TTC549 (cell line): ENCODE results near the gene PEF1.

Experiments
- FAIRE-seq: peaks from 2 replicates; lab custom pipeline; 2012; peaks lifted over from hg19 to GRCh38; lab: Jason Lieb, UNC

Gene PEF1

GRCh38 chr1:31653717-31654473 lies 9.2 kb upstream of the PEF1 start:
- no peak for FAIRE-seq

- no peak for FAIRE-seq
Measured at GRCh38 chr1:31652891-31653499, 8.3 kb upstream of the PEF1 start.

GRCh38 chr1:31651766-31652165 lies 7.1 kb upstream of the PEF1 start:
- FAIRE-seq, result no peak

GRCh38 chr1:31651089-31651420 lies 6.4 kb upstream of the PEF1 start:
- no peak for FAIRE-seq

GRCh38 chr1:31650161-31651088 lies 5.7 kb upstream of the PEF1 start:
- FAIRE-seq, result no peak

- FAIRE-seq, result no peak
Measured at GRCh38 chr1:31648641-31649357, 4.1 kb upstream of the PEF1 start.

GRCh38 chr1:31648190-31648589 lies 3.5 kb upstream of the PEF1 start:
- no peak for FAIRE-seq

GRCh38 chr1:31647106-31647505 lies 2.4 kb upstream of the PEF1 start:
- FAIRE-seq, result no peak

- FAIRE-seq, result no peak
Measured at GRCh38 chr1:31646259-31646960, 1.7 kb upstream of the PEF1 start.

GRCh38 chr1:31645274-31645568 lies 545 bp upstream of the PEF1 start:
- FAIRE-seq, result no peak

GRCh38 chr1:31643976-31644559 lies 608 bp downstream of the PEF1 start:
- no peak for FAIRE-seq

GRCh38 chr1:31642897-31643296 lies 1.8 kb downstream of the PEF1 start:
- FAIRE-seq, result no peak

- FAIRE-seq, result no peak
Measured at GRCh38 chr1:31642366-31642765, 2.3 kb downstream of the PEF1 start.

GRCh38 chr1:31640964-31641363 lies 3.7 kb downstream of the PEF1 start:
- FAIRE-seq, result no peak

- FAIRE-seq, result no peak
Measured at GRCh38 chr1:31640179-31640578, 4.5 kb downstream of the PEF1 start.

GRCh38 chr1:31639543-31639942 lies 5.1 kb downstream of the PEF1 start:
- FAIRE-seq, result no peak

- FAIRE-seq, result no peak
Measured at GRCh38 chr1:31637915-31638673, 6.6 kb downstream of the PEF1 start.

GRCh38 chr1:31633117-31633516 lies 11.6 kb downstream of the PEF1 start:
- no peak for FAIRE-seq

- FAIRE-seq, result no peak
Measured at GRCh38 chr1:31632649-31633048, 12.0 kb downstream of the PEF1 start.

- no peak for FAIRE-seq
Measured at GRCh38 chr1:31628931-31629556, 15.6 kb downstream of the PEF1 start.
